T47D (cell line): ENCODE data around the gene TMCC3.
A peak's percentile ranks its signal among the peaks of the same experiment; 100 is the strongest.

Experiments used
- DNase-seq, 2 experiments: peaks; one replicate each; pipeline versions ENCODE4 v3.0.0 to v3.0.0-alpha.2; 2011 to 2012; ENCODE audit warnings: low read depth in 1 of 2, low spot score in 1 of 2
- JUND ChIP-seq: IDR thresholded peaks from 2 replicates; pipeline ENCODE4 v1.6.1; 2012; ENCODE audit warnings: low read depth
- in situ Hi-C: cut with HindIII; loops from 2 replicates; pipeline ENCODE4 v1.10.0; 2016; ENCODE audit warnings: low sequenced_read_pairs, low pct_unique_long_range_greater_than_20kb

TMCC3 gene

DNA sequence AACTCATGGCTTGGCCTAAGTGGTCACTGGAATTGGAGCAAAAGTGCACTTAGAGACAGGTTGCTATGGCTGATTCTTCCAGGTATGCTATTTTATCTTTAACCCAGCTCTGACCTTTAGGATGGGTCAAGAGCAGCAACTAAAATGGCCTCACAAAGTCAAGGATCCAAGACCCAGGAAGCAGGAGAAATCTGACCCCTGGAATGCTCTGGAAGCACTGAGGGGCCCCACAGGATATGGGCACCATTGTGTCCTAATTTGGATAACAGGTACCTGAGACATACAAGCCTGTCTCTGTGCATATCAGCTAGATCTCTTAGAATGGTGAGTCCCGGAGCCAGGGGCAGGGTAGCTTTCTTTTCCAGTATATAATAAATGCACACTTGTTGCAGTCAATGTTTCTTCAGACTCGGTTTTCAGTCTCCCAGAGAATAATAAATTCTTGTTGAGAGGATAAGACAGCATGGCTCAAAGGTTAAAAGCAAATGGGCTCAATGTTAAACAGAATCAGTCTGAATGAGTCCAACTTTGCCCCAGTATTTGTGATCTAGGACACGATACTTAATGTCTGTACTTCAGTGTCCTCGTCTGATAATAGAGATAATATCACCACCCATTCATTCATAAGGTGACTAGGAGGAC is 29.3 kb upstream of the TMCC3 start:
- no peak for DNase-seq
- in situ Hi-C loops, result no loop called here

DNA sequence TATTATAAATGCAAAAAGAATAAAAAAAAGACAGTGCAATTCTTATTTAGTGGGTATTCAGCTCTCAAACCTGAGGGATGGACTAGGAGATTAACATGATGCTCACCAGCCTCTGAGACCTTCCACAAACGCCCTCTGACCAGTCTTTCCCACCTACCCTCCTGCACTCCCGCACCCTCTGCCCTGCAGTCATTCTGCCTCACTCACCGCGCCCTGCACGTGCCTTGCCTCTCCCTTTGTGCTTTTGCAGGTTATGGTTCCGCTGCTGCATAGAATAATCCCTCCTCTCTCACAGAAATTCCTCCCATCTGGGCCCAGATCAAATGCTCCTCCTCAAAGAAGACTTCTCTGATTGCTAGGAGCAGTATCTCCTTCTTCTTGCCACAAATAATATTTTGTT is 28.5 kb upstream of the TMCC3 start:
- DNase-seq, result no peak
- TF ChIP-seq JUND, result no peak
- in situ Hi-C loops, result no loop called here

More for the DNA sequence above, 29.3 kb upstream of the TMCC3 start:
- no peak for TF ChIP-seq JUND

DNA sequence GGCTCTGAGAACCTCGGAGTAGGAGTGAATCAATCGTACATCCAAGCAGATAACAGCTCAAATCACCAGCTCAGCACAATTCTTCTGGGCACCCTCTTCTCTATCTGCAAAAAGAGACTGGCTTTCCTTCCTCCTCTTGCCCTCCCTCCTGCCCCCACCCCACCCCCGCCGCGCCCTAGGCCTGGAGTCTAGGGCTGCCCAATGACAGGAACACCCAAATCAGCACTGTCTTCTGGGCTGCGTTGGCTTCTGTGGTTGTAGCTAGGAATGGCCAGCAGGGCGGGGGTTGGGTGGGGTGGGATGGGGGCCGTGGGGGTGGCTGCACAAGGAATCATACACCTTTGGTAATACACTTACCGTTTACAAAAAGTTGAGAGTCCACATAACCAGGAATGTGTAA is 28.0 kb upstream of the TMCC3 start:
- no peak for DNase-seq

DNA sequence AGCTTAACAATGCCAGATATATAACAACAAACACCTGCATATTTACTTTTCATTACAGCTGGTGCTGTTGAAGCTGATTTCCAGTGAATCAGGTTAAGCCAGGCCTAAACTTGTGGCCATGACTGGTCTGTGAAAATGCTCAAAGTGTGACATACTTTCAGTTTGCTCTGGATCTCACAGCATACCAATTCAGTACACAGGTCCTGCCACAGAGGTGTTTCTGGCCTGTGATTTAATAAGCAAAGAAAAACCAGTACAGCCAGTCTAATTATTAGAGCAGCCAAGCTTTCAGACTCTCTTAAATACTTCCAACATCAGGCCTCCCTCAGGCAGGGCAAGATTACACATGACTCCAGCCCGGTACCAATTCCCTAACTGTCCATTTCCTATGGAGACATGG is 27.4 kb upstream of the TMCC3 start:
- no peak for TF ChIP-seq JUND
- in situ Hi-C loops, result no loop called here
- DNase-seq, result peak; percentile 51 to 82

More for the DNA sequence above, 28.0 kb upstream of the TMCC3 start:
- TF ChIP-seq JUND, result no peak
- in situ Hi-C loops, result no loop called here

DNA sequence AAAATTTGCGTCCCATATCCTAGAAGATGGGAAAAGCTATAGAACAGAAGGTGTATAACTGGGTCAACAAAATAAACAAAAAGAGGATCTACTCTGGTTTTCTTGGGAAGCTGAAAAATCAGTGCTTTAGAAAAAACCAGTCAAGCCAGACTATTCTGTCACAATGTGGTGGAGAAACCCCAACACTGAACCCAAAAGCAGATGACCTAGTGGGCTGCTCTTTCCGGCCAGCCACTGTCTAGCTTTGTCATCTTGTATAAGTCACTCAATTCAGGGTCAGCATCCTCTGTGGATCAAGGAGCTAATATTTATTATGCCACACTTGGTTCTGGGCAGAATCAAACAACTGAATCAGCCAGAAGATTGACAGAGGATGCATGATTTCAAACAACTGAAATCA is 26.6 kb upstream of the TMCC3 start:
- in situ Hi-C loops, result no loop called here
- no peak for DNase-seq
- no peak for TF ChIP-seq JUND

DNA sequence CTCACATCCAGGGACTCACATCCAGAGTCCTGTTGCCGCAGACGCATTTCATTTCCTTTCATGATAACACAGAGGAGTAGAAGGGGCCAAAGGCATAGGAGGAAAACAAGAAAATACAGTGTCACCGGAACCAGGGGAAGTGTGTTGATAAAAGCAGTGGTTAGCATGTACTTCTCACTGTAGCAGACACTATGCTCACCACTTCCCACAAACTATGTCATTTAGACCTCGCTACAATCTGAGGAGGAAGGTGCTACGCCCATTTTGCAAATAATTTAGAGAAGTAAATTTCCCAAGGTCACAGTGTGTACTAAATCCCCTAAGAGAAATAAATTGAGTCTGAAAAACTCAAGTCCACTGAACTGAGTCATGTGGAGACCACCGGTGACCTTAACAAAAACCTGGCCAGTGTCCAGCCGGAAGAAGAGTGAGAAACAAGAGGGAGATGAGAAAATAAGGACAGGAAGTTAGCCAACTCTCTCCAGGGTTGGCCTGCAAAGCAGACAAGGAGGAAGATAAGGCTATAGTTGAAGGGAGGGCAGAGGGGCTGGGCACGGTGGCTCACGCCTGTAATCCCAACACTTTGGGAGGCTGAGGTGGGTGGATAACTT is 25.8 kb upstream of the TMCC3 start:
- no peak for DNase-seq
- in situ Hi-C loops, result no loop called here
- TF ChIP-seq JUND, result no peak

DNA sequence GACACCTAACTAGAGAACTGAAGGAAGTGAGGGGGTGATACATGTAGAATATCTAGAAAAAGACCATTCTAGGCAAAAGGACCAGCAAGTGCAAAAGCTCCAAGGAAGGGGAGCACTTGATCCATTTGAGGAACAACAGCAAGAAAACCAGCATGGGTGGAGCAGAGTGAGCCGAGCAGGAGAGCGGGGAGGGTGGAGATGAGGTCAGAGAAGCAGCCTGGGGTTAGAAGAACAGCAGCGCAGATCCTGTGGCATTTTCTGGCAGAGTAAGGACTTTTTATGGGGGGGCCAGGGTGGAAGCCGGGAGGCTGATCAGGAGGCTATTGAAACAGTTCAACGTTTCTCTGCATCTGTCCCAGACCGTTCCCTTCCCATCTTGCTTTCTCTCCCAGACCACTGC is 24.5 kb upstream of the TMCC3 start:
- in situ Hi-C loops, result no loop called here
- TF ChIP-seq JUND, result no peak
- DNase-seq, result no peak

DNA sequence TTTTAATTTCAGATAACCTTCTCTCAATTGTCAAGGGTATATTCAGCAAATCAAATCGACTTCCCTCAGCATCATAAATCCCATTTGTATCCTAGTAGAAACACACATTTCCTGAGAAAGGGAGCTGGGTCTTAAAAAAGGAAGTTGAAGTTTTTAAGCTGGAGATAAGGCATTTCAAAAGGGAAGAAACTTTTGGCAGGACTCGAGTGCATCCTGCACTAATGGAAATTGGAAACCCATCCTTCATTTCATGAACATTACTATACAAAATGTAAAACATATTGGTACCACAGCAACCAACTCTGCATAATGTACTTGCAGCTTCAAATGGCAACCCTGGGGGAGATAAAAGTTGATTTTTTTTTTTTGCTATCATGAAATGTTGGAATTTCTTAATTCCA is 23.7 kb upstream of the TMCC3 start:
- no peak for DNase-seq
- in situ Hi-C loops, result no loop called here
- no peak for TF ChIP-seq JUND

DNA sequence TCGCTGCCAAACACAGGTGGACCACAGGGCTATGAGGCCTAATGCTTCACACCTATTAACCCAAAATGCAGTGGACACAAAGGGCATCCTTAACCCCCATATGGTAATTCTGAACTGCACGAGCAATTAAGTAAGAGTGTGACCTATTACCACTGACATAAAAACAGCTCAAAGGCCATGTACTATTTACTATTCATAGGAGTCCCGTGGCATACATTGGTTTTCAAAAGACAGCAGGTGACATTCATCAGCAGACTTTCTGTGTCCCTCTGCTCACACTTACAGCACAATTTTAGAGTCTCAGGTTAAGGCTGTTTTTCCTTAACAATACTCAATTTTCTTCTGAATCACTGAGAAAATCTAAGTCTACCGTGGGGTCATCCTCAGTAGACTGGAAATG is 23.1 kb upstream of the TMCC3 start:
- TF ChIP-seq JUND, result no peak
- no peak for DNase-seq
- in situ Hi-C loops, result no loop called here

DNA sequence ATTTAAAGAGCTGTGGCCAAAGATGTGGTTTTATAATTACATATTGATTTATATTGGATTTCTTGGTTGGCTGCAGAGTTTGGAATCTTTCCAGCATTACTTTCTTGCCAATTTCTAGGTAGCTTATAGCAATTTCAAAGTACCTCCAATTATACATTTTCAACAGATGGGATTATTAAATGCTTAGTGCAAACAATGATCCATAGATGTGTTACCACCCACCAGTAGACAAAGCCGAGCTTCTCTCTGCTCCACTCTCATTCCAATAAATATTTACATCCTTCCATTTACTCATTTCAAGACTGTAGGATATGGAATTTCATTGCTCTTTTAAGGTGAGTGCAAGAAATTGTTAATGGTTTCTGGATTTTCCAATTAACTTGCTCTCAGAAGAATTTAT is 21.6 kb upstream of the TMCC3 start:
- no peak for TF ChIP-seq JUND
- in situ Hi-C loops, result no loop called here
- peak in 1 of 2 experiments; percentile 29 for DNase-seq

DNA sequence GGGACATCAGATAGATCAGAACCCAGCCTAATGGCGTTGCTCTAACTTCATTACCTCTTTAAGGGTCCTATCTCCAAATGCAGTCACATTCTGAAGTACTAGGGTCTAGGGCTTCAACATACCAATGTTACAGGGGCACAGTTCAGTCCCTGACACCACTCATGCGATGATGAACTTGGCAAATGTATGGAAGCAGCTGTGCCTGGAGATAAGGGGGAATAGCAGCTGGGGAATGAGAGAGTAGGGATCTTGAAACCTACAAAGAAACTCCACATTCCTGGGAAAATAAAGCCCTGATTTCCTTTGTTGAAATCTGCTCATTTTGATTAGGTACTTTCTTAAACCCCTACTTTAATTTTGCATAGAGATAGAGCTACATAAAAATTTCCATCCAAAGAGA is 20.5 kb upstream of the TMCC3 start:
- in situ Hi-C loops, result no loop called here
- no peak for TF ChIP-seq JUND
- no peak for DNase-seq

DNA sequence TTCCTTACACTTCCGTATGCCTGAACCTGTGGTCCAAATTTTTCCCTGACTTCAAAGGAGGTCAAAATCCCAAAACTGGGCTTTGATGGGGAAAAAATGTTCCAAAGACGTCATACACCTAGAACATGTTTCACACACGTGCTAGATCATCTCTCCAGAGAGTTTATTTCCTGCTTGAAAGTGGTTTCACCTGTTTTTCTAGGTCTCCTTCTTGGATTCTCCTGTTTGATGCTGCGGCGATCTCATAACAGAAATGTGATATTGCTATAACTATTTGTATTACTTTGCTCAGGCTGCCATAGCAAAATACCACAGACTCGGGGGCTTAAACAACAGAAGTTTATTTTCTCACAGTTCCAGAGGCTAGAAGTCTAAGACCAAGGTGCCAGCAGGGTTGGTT is 19.7 kb upstream of the TMCC3 start:
- no peak for TF ChIP-seq JUND
- DNase-seq, result peak in 1 of 2 experiments; percentile 45
- in situ Hi-C loops, result no loop called here

DNA sequence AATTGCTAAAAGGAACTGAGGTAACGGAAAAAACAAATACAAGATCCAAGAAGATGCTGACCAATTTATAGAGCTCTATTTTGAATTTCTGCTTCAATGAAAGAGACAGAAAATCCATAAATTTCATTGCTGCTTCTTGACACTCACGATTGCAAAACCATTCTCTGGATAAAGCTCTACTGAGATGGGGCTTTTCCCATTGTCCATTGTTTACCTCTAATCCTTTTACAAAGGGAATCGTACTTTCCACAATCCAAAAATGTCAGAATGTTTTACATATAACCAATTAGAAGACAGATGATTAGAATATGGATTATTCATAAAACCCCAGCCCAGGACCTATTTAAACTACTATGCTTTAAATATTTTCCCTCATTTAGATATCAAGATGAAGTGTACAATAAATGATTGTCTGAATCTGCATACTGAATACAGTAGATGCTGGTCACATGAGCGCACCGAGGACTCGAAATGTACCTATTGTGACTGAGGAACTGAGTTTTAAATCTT is 16.7 kb upstream of the TMCC3 start:
- no peak for DNase-seq
- TF ChIP-seq JUND, result no peak
- in situ Hi-C loops, result no loop called here

DNA sequence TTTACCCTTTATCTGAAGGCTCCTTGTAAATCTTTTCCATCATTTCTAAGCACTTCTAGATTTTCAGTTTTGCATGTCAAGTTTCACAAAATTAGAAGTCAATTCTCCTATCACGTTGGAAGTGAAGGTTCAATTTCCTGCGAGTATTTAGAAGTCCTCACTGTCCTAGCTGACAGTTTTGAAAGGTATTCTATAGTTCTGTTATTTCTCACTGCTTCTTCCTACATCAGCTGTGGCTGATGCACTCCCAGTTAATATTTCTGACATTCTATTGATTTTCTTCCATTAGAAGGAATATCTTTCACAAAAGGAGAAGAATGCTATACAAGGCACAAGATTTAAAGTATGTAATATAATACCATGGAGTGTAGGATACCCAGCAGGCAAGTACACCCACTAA is 15.8 kb upstream of the TMCC3 start:
- TF ChIP-seq JUND, result no peak
- DNase-seq, result no peak
- in situ Hi-C loops, result no loop called here
